ENCODE data around the gene OR5K1. TPM values are rescaled to one million over a fixed set of nuclear protein-coding genes. Genes with fewer than 3 reads are reported as not detected.

The OR5K1 gene
- polyA plus RNA-seq, 1 donor from 2014 or later = not detected

DNA sequence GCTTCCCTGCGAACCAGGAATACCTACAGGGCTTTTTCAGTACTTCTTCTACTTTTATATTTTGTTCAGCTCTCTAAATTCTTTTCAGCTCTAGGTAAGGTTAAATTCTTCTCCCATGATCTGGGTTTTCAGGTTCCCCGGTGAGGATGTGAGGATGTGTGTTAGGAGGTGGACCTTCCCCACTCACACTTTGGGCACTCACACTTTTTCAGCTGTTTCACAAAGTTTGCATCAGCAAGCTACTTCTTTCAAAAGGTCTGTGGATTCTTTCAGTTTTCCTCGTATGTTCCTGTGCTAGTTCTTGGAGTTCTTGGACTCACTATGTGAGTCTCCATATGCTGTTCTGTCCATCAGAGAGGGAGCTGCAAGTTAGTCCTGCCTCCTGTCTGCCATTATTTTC, 20.6 kb downstream of the OR5K1 start:
- Histone ChIP-seq H3K79me2 (replicated peaks; ENCODE audit: insufficient read depth, low read length) (no peaks in the 10 kb centered on the region), H2AFZ (ENCODE audit: low read depth, low read length) (no peak overlapping the region), H3K9me2 (ENCODE audit: insufficient read depth, low read length) (no peaks in the 10 kb centered on the region), H3F3A (ENCODE audit: insufficient read depth, low read length, poor library complexity, severe bottlenecking) (no peaks in the 10 kb centered on the region), H4K20me1 (ENCODE audit: insufficient read depth) (no peaks in the 10 kb centered on the region), H3K9me3 (ENCODE audit: low read length) (no peaks in the 10 kb centered on the region), H3K27me3 (ENCODE audit: insufficient read depth, low read depth, low read length) (no peaks in the 10 kb centered on the region), H3K4me3 (ENCODE audit: low read length) (no peak overlapping the region), H3K9ac (ENCODE audit: low read length) (no peak overlapping the region), H3K27ac (ENCODE audit: low read length) (no peak overlapping the region), H3K4me2 (ENCODE audit: low read length) (no peak overlapping the region), H3K36me3 (ENCODE audit: insufficient read depth, low read length) (no peaks in the 10 kb centered on the region)
- no peak for TF ChIP-seq TAF1 (IDR thresholded peaks at IDR 0.05; ENCODE audit: low read depth)

- H3K36me3 ChIP-seq (ENCODE audit: insufficient read depth, low read length) = no peaks in the 10 kb centered on the region
- no peaks in the 10 kb centered on the region for H3F3A ChIP-seq (ENCODE audit: insufficient read depth, low read length, poor library complexity, severe bottlenecking)
- H3K27ac ChIP-seq (ENCODE audit: low read length) = no peak within 1 kb of the TSS
- H3K4me3 ChIP-seq (ENCODE audit: low read length) = no peak within 1 kb of the TSS
- H3K79me2 ChIP-seq (replicated peaks; ENCODE audit: insufficient read depth, low read length) = no peaks in the 10 kb centered on the region
- no peaks in the 10 kb centered on the region for H3K9me2 ChIP-seq (ENCODE audit: insufficient read depth, low read length)
- no peaks in the 10 kb centered on the region for H3K9me3 ChIP-seq (ENCODE audit: low read length)
- no peak within 1 kb of the TSS for H2AFZ ChIP-seq (ENCODE audit: low read depth, low read length)
- no peak for TF ChIP-seq POLR2AphosphoS5 (IDR thresholded peaks at IDR 0.05)
- no peak for TF ChIP-seq CTCF (IDR thresholded peaks at IDR 0.05; ENCODE audit: poor library complexity, severe bottlenecking)
- TF ChIP-seq MXI1 (conservative IDR thresholded peaks at IDR 0.05; ENCODE audit: poor library complexity, severe bottlenecking) = no peak
- no peak within 1 kb of the TSS for H3K4me2 ChIP-seq (ENCODE audit: low read length)
- no peaks in the 10 kb centered on the region for H4K20me1 ChIP-seq (ENCODE audit: insufficient read depth)
- H3K27me3 ChIP-seq (ENCODE audit: insufficient read depth, low read depth, low read length) = no peaks in the 10 kb centered on the region
- H3K9ac ChIP-seq (ENCODE audit: low read length) = no peak within 1 kb of the TSS
These were observed 34.4 kb downstream of the OR5K1 start, which contains the start of gene OR5K2 for GRCh38 chr3:98497381-98497780. OR5K2 (plus strand) TSS chr3:98497681; CDS start chr3:98497681, 0 bp downstream.

GRCh38 chr3:98500019-98500418, 37.0 kb downstream of the OR5K1 start:
- no peaks in the 10 kb centered on the region for H3F3A ChIP-seq (ENCODE audit: insufficient read depth, low read length, poor library complexity, severe bottlenecking)
- H2AFZ ChIP-seq (ENCODE audit: low read depth, low read length) = no peak overlapping the region
- H3K9ac ChIP-seq (ENCODE audit: low read length) = no peak overlapping the region
- no peak overlapping the region for H3K4me3 ChIP-seq (ENCODE audit: low read length)
- no peaks in the 10 kb centered on the region for H3K36me3 ChIP-seq (ENCODE audit: insufficient read depth, low read length)
- H3K4me2 ChIP-seq (ENCODE audit: low read length) = no peak overlapping the region
- no peaks in the 10 kb centered on the region for H3K9me3 ChIP-seq (ENCODE audit: low read length)
- H3K79me2 ChIP-seq (replicated peaks; ENCODE audit: insufficient read depth, low read length) = no peaks in the 10 kb centered on the region
- no peak overlapping the region for H3K27ac ChIP-seq (ENCODE audit: low read length)
- no peaks in the 10 kb centered on the region for H4K20me1 ChIP-seq (ENCODE audit: insufficient read depth)
- H3K27me3 ChIP-seq (ENCODE audit: insufficient read depth, low read depth, low read length) = no peaks in the 10 kb centered on the region
- no peak for TF ChIP-seq TAF1 (IDR thresholded peaks at IDR 0.05; ENCODE audit: low read depth)
- TF ChIP-seq MXI1 (conservative IDR thresholded peaks at IDR 0.05; ENCODE audit: poor library complexity, severe bottlenecking) = no peak
- no peak for TF ChIP-seq SMC3 (conservative IDR thresholded peaks at IDR 0.05; ENCODE audit: poor library complexity)
- TF ChIP-seq EZH2 (IDR thresholded peaks at IDR 0.05; ENCODE audit: borderline replicate concordance, insufficient read depth, low read length, poor library complexity, severe bottlenecking) = no peak
- TF ChIP-seq POLR2AphosphoS5 (IDR thresholded peaks at IDR 0.05) = no peak
- no peak for TF ChIP-seq EP300 (conservative IDR thresholded peaks at IDR 0.05; ENCODE audit: poor library complexity, severe bottlenecking)
- TF ChIP-seq CTCF (IDR thresholded peaks at IDR 0.05; ENCODE audit: poor library complexity, severe bottlenecking) = no peak
- TF ChIP-seq RAD21 (conservative IDR thresholded peaks at IDR 0.05) = no peak
- TF ChIP-seq, protein P1, sequence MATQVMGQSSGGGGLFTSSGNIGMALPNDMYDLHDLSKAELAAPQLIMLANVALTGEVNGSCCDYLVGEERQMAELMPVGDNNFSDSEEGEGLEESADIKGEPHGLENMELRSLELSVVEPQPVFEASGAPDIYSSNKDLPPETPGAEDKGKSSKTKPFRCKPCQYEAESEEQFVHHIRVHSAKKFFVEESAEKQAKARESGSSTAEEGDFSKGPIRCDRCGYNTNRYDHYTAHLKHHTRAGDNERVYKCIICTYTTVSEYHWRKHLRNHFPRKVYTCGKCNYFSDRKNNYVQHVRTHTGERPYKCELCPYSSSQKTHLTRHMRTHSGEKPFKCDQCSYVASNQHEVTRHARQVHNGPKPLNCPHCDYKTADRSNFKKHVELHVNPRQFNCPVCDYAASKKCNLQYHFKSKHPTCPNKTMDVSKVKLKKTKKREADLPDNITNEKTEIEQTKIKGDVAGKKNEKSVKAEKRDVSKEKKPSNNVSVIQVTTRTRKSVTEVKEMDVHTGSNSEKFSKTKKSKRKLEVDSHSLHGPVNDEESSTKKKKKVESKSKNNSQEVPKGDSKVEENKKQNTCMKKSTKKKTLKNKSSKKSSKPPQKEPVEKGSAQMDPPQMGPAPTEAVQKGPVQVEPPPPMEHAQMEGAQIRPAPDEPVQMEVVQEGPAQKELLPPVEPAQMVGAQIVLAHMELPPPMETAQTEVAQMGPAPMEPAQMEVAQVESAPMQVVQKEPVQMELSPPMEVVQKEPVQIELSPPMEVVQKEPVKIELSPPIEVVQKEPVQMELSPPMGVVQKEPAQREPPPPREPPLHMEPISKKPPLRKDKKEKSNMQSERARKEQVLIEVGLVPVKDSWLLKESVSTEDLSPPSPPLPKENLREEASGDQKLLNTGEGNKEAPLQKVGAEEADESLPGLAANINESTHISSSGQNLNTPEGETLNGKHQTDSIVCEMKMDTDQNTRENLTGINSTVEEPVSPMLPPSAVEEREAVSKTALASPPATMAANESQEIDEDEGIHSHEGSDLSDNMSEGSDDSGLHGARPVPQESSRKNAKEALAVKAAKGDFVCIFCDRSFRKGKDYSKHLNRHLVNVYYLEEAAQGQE (IDR thresholded peaks at IDR 0.05; ENCODE audit: borderline replicate concordance) = no peak
- H3K9me2 ChIP-seq (ENCODE audit: insufficient read depth, low read length) = no peaks in the 10 kb centered on the region

Measured in neural cell (in vitro differentiated cells).